Cardiac fibroblast (primary cell): ENCODE data around the gene BDKRB2.

Source experiments
- DNase-seq, 2 donors: peaks; one replicate each; pipeline versions ENCODE4 v3.0.0 to v3.0.0-alpha.2; 2010; ENCODE audit warnings: low read depth in 2 of 2
- H3K4me3 ChIP-seq, 2 donors: replicated peaks in 1 of 2; 1 replicate in 1 of 2; 2 replicates in 1 of 2; pipeline ENCODE4 v1.5.1; 2011; ENCODE audit warnings: low read depth in 2 of 2, low read length in 2 of 2, mild to moderate bottlenecking in 2 of 2, moderate library complexity in 1 of 2
- CTCF ChIP-seq: IDR thresholded peaks from one replicate; pipeline ENCODE4 v1.5.1; 2011; ENCODE audit warnings: low read depth, mild to moderate bottlenecking, low read length, inconsistent platforms

BDKRB2 gene

GRCh38 chr14:96251656-96252155 is 47.1 kb downstream of the BDKRB2 start:
- H3K4me3 ChIP-seq = no peak overlapping the region
- TF ChIP-seq CTCF = no peak
- DNase-seq = no peak

DNA sequence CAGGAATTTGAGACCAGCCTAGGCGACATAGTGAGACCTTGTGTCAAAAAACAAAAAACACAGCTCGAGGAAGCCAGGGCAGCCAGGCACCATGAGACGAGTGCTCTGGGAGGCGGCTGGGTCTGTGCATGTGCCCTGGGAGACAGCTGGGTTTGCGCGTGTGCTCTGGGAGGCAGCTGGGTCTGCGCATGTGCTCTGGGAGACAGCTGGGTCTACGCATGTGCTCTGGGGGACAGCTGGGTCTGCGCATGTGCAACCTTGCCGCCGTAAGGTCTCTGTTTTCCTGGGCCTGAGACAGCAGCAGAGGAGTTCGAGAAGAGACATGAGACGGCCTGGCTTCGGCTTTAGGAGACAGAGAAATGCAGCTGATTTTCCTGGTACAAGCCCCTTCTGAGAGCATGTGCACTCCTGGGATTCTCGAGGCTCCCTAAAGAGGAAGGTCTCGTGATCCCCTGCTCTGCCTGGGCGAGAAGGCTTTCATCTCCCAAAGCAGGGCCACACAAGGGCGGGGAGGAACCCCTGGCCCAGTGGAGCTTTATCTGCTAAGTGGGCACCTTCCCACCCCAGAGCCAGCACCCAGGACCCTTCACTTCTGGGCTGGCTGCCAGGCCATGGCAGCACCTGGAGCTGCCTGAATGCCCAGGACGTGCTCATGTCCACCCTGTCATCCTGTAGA is 47.8 kb downstream of the BDKRB2 start:
- no peak overlapping the region for H3K4me3 ChIP-seq

GRCh38 chr14:96252999-96253539 is 48.4 kb downstream of the BDKRB2 start:
- TF ChIP-seq CTCF = no peak
- H3K4me3 ChIP-seq = no peak overlapping the region
- DNase-seq = peak; percentile 86 to 88

More for the DNA sequence above, 47.8 kb downstream of the BDKRB2 start:
- TF ChIP-seq CTCF = no peak
- DNase-seq = no peak

DNA sequence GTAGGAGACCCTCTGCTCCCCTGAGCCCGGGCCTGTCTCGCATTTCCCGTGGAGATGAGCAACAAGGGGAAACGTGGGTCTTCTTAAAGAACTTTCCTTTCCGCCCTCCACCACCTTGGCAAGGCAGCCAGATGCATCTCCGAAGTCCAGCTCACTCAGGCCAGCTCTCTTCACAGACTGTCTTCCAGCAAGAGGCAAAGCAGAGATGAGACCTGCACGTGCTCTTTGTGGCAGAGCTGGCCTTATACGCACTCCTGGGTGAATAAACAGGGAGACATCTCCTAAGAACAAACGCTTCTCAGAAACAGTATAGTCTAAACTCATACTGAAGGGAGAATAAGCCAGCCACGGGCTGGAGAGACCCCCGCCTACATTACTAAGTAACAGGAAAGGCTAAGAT is 50.0 kb downstream of the BDKRB2 start:
- no peak for DNase-seq
- H3K4me3 ChIP-seq = no peak overlapping the region
- no peak for TF ChIP-seq CTCF

- no peak within 1 kb of the TSS for H3K4me3 ChIP-seq
- TF ChIP-seq CTCF = no peak
- DNase-seq = peak; percentile 80 to 85
Observed at GRCh38 chr14:96255501-96256366, 51.1 kb downstream of the BDKRB2 start, which contains the start of gene BDKRB1. Gene BDKRB1 (plus strand): TSS chr14:96256210. CDS start chr14:96263683, 7,473 bp downstream.

DNA sequence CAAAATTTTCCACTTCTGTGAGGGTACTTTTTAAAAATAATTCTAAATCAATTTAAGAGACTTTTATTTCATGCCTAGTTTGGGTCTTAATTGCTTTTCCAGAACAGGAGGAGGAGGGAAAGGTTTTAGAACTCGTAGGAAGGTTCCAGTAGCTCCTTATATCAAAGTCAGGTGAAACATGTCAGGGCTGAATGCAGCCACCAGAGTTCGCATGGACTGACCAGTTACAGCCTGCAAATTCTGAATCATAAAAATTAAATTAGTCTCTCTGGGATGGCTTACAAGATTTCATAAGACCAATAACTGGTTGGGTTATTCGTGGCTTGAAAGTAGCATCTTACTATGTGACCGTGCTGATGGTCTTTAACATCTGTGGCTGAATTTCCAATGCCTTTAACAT is 51.8 kb downstream of the BDKRB2 start:
- no peak for TF ChIP-seq CTCF
- H3K4me3 ChIP-seq = no peak overlapping the region
- DNase-seq = peak in 1 of 2 donors; percentile 36
